ENCODE measurements around the gene IMMP2L.

Gene IMMP2L

DNA sequence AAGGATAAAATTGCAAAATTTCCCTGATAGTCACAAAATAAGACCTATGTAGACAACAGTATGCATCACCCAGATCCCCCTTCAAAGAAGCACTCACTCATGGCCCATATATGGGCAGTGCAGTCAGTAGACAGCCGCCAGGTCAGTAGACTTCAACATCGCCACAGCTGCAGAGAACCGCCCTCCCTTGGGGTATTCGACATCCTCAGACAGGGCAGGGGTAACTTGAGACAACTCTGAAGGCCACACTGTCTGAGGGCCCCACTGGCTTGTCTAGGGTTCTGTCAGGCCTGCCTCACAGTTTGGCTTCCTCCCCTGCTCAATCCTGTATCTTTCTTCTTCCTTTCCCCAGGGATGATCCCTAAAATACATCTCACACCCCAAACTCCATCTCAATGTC is 172.3 kb downstream of the IMMP2L start:
- DNase-seq (ENCODE audit: low read depth), result no peak

DNA sequence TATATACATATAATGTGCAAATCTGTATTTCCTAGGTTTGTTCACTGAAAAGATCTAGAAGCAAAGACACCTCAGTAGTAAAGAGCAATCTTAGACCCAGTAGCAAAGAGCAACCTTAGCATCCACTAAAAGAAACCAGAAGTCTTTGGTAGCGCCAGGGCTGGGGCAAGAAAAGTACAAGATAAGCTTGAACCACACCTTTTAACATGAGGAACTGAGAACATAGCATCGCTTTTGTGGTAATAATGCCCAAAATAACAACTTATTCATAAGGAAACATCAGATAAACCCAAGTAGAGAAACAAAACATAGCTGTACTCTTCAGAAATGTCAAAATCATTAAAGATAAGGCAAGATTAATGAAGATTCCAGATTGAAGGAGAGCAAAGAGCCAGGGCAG is 173.4 kb downstream of the IMMP2L start:
- no peak for DNase-seq (ENCODE audit: low read depth)

DNA sequence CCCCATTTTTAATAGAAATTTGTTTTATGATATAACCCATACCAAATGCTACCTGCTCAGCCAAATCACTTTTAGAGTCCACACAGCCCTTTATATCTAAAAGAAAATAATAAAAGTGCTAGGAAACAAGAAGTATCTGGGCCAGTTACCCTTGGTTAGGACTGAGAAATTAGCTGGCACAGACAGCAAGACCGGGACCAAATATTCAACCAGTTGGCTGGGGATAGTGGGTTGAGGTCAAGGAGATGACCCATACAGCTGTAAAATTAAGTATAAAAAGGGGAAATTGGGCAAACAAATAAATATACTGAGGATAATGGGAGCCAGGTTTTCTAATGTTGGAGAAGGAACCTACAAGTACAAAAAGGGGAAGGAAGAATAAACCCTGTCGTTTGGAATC is 174.3 kb downstream of the IMMP2L start:
- DNase-seq (ENCODE audit: low read depth), result no peak

DNA sequence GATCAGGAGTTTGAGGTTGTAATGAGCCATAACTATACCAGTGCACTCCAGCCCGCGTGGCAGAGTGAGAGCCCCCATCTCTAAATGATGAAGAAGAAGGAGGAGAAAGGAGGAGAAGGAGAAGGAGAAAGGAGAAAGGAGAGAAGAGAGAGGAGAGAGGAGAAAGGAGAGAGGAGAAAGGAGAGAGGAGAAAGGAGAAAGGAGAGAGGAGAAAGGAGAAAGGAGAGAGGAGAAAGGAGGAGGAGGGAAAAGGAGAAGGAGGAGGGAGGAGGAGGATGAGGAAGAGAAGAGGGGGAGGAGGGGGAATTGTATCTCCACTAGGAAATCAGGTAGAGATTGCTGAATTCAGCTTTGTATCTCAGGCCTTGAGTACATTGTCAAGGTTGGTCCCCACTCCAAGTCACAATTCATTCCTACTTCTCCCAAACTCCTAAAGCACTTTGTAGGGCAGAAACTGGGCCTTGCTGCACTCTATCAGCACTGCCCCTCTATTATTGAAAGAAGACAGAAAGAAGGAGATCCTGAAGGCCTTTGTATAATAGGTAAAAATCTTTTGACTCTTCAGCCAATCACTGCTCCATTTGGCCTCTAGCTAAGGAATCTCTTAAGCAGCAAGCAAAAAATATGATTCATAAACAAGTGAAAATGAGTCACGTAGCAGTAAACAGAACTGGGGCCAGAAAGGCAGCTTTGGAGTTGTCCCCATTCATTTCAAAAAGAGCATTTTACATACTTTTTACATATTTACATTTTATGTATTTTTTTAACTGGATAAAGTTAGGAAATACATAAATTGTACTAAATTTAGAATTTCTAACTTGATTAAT is 178.0 kb downstream of the IMMP2L start:
- peak; percentile 54 for DNase-seq (ENCODE audit: low read depth)

DNA sequence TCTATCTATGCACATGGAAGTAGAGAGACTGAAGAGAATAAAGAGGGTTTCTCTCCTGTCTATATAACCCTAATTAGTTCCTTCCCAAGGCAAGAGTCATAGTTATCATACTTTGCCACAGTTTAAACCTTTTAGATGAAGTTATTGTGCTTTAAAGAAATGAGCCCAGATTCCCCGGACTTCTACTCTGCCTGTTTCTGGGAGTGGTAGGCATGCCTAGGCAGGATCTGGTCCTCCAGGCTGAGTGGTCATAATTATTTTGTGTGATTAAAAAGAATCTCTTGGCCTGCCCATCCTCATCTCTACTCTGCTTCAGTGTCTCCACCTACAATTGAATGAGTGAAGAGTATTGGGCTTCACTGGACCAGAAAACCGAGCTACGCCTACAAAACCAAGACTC is 179.2 kb downstream of the IMMP2L start:
- DNase-seq (ENCODE audit: low read depth), result no peak

DNA sequence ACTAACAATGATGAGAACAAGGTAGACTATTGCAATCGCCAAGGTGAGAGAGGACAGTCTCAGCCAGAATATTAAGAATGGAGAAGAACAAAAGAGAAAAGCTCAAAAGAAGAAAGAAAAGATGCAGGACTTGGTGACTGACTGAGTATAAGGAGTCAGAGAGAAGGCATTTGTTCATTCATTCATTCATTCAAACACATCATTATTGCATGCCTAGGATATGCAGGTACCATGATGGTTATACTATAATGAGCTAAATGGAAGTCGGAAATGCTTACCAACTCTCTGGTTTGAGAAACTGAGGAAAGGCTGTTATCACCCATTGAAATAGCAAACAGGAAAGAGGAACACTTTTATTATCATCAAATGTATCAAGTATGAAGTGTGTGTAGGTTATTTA is 180.7 kb downstream of the IMMP2L start:
- DNase-seq (ENCODE audit: low read depth), result no peak

DNA sequence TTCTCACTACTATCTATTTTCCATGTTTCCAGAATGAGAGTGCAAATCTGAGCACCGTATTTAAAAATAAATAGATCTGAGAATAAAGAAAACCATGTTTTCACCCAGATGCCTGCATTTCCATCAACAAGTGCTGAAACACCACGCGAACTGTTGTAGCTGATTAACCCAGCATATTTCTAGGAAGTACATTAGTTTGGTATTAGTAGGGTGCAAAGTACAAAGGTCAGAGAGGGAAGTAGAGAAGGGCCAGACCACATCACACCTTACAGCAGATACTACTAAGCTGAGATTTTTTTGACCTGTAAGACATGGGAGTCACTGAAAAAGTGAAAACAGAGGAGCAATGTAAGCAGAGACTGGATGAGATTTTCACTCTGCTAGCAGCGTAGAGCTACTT is 181.3 kb downstream of the IMMP2L start:
- DNase-seq (ENCODE audit: low read depth), result no peak

DNA sequence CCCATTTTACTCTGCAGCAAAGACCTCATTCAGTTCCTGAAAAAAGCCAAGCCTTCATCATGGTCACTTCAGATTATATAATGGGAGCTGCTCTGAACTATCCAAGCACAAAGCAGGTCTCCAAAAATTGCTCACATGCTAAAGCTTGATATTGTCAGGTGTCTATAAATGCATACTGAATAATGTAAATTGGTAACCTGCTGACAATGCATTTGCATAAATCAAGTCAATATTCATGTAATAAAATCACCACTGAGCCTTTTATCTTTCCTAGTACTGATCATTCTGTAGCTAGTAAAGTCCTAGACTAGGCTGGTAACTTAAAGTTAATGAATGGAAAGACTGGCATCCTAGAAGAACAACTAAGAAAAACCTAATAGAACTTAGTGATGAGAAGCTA is 188.3 kb downstream of the IMMP2L start:
- DNase-seq (ENCODE audit: low read depth), result no peak

DNA sequence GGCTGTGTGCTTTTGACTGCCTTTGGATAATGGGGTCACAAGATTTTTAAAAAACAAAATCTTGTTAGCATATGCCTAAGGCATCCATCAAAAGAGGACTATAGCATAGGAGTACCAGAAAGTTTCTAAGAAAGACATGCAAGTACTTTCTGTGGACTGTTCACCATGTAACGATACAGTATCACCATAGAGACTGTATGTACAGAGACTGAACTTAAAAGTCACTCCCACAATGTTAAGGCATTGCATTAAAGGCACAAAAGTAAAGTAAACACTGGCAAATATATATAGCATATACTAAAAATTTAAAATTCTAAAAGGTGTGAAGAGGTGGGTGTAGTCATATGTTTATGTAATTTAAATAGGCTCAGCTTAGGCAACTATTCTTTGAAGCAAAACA is 190.9 kb downstream of the IMMP2L start:
- DNase-seq (ENCODE audit: low read depth), result no peak

DNA sequence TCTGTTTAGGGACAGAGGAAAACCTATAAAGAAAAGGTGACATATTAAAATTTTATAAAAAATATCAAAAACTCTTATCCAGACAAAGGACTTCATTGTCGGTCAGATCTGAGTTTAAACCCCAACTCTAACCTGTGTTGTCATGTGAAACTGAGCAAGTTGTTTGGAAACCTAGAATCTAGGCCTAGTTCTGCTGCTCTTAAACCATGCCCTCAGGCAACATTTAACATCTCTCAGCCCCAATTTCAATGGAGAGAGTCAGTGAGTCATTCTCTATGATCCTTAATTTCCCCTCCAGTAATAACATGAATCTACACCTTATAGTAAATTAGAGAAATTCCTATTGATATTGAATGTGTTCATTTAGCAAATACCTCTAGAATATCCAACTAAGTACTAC is 192.3 kb downstream of the IMMP2L start:
- DNase-seq (ENCODE audit: low read depth), result peak; percentile 16

DNA sequence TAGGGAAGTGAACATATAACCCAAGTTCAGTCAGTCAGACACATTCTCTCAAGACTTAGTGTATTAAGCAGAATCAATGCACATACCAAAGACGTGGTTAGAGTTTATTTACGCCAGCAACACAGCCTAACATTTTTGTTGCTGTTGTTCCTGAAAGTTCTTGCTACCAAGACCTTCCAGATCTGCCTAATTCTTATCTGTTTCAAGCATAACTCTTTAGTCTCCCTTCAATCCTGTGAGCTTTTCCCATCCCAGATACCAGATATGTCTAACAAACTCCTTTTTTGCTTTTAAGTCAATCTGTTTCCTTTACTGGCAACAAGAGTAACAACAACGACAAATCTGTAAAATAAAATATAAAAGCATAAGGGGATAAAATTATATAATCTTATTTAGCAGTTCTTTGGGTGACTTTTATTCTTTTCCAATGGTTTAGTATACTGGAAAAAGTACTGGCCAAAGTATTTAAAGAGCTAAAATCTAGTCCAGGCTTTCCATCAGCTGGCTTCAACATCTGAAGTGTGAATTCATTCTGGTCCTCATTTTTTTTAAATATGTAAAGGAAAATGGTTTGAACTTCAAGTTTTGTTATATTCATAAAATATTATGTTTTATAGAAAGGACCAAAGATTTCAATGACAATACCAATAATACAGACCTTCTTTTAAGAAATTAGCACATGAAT is 193.8 kb downstream of the IMMP2L start:
- no peak for DNase-seq (ENCODE audit: low read depth)

DNA sequence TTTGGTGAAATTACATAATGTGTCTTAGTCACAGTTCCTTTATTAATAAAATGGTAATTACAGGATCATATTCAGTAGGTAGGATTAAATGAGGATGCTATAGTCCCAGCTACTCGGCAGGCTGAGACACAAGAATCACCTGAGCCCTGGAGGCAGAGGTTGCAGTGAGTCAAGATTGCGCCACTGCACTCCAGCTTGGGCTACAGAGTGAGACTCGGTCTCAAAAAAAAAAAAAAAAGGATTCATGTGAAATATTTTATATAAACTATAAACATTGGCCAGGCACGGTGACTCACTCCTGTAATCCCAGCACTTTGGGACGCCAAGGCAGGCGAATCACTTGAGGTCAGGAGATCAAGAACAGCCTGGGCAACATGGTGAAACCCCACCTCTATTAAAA is 197.9 kb downstream of the IMMP2L start:
- DNase-seq (ENCODE audit: low read depth), result peak; percentile 73

DNA sequence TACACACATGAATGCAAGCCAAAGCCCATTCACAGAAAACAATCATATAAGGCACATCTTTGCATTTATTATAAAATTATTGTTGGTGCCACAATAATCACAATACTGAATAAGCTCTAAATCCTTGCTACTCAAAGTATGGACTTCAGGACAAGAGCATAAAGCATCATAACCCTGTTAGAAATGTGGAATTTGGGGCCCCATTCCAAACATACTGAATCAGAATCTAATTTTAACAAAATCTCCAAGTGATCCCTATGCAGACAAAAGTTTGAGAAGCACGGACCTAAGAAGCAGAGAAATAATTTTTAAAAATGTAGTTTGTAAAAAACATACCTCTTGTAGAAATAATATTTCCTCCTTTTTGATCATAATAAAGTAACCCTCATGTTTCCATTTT is 199.2 kb downstream of the IMMP2L start:
- DNase-seq (ENCODE audit: low read depth), result peak; percentile 78

DNA sequence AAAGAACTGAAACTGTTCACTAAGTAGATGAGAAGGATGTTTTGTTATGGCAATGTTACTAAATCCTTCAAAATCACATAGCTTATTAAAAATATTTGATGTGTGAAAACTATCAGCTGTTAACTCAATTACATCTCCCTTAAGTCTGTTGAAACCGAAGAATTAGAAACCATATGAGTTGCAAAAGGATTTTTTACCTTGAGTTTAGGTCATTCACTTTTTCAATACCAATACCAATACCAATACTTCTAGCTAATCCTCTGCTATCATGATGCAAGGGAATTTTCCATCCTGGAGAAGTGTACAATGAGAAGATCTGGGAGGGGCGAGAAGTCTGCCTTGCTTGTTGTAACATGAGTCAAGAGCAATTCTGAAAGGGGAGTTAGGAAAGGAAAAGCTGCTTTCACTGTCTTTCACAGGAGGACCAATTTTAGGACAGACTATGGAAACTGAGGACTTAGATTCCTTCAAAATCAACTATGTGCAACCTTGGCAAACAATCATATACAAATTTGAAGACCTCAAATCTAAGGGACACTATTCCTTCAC is 199.7 kb downstream of the IMMP2L start:
- peak; percentile 67 for DNase-seq (ENCODE audit: low read depth)

DNA sequence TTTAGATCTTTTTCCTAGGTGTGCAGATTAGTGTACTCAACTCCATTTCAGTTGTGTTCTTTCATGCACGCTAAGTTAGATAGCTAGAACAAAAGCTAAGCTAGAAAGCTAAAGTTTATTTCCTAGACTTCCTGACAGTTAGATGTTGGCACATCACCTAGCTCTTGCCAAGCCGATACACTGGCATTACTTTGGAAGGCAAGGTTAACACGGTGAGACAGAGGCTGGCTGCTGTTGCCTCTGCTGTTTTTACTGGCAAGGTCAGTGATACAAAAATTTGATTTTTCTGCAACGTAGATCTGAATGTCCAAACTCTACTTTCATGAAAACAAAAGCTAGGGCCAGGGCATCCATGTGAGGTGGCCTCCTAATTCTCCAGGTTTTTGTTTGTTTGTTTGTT is 203.4 kb downstream of the IMMP2L start:
- DNase-seq (ENCODE audit: low read depth), result no peak

DNA sequence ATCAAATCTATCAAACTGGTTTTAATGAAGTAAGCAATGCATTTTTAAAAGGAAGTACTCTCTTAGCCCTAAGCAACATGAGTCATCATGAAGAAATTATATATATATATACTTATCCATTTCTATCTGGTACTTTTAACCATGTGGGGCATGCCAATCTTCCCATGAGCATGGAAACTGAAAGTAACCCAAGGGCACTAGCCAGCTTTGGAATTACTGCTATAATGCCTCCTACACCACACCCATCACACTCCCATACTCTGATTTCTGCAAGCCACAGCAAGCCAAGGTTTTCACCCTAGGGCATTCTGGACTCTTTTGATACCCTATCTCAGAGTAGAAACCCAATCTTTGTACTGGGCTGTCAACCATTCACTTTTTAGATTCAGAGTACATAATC is 204.6 kb downstream of the IMMP2L start:
- peak; percentile 82 for DNase-seq (ENCODE audit: low read depth)

DNA sequence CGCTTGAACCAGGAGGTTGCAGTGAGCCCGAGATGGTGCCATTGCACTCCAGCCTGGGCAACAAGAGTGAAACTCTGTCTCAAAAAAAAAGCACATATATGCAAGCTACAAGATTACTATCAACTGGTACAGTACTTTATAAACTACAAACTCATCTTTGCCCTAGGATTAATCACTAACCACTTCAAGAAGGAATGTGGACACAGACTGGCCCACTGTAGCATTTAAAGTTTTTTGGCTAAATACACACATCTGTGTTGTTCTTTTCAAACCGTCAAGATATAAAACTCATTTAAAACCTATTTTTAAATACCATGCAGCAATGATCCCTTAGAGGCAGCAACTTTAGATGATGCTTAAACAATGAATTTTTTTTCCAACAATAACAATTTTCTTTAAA is 205.4 kb downstream of the IMMP2L start:
- DNase-seq (ENCODE audit: low read depth), result peak; percentile 71

DNA sequence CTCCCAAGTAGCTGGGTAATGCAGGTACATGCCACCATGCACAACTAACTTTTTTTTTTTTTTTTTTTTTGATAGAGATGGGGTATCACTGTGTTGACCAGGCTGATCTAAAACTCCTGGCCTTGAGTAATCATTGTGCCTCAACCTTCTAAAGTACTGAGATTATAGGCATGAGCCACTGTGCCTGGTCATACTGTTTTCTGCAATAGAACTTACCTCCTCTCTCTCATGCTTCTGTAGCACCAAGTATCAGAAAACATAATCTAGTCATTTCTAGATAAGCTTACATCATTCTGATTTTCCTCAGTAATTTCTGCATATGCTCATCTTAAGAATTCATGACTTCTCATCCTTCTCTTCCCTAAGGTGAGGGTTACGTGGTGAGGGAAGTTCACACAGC is 210.0 kb downstream of the IMMP2L start:
- DNase-seq (ENCODE audit: low read depth), result no peak

DNA sequence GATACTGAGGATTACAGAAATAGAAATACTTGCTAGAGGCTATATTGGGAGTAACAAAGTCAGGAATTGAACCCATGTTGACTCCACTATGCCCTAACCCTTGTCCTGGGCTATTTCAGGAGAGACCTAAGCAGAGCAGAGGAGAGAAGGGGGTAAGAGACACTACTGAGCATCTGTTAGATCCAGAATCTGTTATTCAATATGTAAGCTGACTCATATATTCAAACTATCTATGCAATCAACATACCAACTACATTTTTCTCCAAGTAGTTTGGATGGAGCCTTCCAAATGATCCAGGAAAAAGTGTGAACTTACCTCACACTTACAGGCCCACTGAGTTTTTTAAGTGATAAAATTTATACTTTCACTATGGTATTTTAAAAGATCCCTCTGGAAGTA is 216.1 kb downstream of the IMMP2L start:
- DNase-seq (ENCODE audit: low read depth), result no peak

DNA sequence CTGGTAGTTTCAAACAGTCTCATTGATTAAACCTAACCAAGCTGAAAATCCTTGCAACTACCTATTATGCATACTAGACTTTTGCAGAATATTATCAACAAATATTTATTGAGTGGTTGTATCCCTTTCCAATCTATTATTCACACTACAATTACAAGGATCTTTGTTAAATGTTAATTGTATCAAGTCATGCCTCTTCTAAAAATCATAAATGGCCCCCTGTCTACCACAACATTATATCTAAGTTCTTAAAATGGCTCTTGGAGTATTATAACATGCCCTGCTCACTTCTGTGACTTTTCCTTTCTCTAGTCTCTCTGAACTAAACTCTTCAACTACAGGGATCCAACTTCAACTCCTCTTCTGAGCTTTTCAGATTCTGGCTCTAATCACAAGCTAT is 219.3 kb downstream of the IMMP2L start:
- DNase-seq (ENCODE audit: low read depth), result no peak

DNA sequence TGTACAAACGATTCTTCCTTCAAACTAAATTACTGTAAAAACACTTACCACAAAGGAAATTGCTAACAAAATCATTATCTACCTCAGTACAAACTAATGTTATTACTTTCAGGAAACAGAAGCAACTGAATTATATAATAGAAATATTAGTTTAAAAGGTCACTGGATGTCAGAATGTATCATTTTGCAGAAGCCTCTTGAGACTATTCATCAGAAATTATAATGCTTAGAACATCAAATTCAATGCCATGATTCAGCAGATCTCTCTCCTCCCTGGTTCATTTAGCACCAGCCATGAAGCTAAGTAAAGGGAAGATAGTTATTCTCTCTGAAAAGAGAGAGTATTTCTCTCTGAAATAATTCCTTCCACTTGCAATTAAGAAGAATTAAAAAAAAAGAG is 223.3 kb downstream of the IMMP2L start:
- no peak for DNase-seq (ENCODE audit: low read depth)

DNA sequence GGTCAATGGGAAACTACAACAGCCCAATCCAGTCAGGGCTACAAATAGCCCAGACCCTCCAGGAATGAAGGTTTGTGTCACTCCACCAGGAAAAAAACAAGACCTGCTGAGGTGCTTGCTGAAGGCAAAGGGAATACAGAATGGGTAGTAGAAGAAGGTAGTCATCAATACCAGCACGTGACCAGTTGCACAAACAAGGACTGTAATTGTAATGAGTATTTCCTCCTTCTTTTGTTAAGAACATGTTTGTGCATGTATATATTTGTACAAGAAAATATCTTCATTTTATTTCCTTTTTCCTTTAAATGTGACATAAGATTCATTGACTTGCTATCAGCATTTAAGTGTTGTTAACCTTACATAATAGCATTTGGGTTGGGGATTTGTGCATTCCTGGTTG is 229.3 kb downstream of the IMMP2L start:
- no peak for DNase-seq (ENCODE audit: low read depth)

DNA sequence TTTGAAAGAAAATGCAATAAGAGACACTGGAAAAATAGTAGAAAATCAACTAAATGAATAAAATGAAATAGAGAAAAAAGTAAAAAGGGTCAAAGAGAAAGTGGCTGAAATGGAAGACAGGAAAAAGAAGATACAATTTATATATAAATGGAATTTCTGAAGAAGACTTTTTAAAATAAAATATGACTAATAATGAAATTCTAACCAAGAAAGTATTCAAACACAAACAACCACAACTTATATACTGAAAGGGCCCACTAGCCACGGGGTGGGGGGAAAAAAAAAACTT is 232.1 kb downstream of the IMMP2L start:
- DNase-seq (ENCODE audit: low read depth), result no peak

All from EH (cell line).